Measurements from ENCODE around the gene TBCK.

TBCK gene

DNA sequence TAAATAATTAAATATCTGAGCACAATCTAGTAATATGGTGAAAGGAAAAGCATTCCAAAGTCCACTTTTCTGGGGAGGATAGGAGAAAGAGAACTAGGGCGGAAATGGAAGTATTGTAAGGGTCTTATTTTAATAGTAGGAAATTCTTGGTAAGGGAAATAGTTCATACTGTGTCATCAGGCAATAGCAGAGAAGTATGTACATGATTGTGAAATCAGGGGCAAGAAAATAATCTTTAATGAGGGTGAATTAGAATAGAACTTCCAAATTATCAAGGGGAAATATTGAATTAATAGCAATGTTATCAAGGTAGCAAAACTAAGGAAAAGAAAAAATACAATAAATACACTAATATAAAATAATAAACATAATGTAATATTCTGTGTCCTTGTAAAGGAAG lies 37.8 kb upstream of the TBCK start:
- no peak overlapping the region for H3K9ac ChIP-seq (ENCODE audit: low read depth, low read length, poor library complexity, severe bottlenecking)
- H3K36me3 ChIP-seq (ENCODE audit: insufficient read depth, low read length) = peaks cover 17% of the 10 kb centered on the region; the same call in 1 of the 2 replicates
- no peaks in the 10 kb centered on the region for H3K4me1 ChIP-seq (ENCODE audit: insufficient read depth, low read length, poor library complexity, severe bottlenecking)
- H2AFZ ChIP-seq (ENCODE audit: low read length) = no peak overlapping the region
- H3K9me2 ChIP-seq (replicated peaks; ENCODE audit: low read depth, low read length) = no peaks in the 10 kb centered on the region
- no peak overlapping the region for H3K4me3 ChIP-seq (ENCODE audit: low read length, poor library complexity, severe bottlenecking)
- no peaks in the 10 kb centered on the region for H3K27me3 ChIP-seq (ENCODE audit: insufficient read depth, low read length, poor library complexity, severe bottlenecking)
- H3F3A ChIP-seq (ENCODE audit: low read depth) = no peaks in the 10 kb centered on the region
- H3K9me3 ChIP-seq (ENCODE audit: insufficient read depth, low read depth, low read length) = no peaks in the 10 kb centered on the region
- no peak for TF ChIP-seq EZH2phosphoT487 (IDR thresholded peaks at IDR 0.05; ENCODE audit: borderline replicate concordance)
- TF ChIP-seq, protein P1, sequence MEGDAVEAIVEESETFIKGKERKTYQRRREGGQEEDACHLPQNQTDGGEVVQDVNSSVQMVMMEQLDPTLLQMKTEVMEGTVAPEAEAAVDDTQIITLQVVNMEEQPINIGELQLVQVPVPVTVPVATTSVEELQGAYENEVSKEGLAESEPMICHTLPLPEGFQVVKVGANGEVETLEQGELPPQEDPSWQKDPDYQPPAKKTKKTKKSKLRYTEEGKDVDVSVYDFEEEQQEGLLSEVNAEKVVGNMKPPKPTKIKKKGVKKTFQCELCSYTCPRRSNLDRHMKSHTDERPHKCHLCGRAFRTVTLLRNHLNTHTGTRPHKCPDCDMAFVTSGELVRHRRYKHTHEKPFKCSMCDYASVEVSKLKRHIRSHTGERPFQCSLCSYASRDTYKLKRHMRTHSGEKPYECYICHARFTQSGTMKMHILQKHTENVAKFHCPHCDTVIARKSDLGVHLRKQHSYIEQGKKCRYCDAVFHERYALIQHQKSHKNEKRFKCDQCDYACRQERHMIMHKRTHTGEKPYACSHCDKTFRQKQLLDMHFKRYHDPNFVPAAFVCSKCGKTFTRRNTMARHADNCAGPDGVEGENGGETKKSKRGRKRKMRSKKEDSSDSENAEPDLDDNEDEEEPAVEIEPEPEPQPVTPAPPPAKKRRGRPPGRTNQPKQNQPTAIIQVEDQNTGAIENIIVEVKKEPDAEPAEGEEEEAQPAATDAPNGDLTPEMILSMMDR (conservative IDR thresholded peaks at IDR 0.05; ENCODE audit: low read length) = no peak
- no peaks in the 10 kb centered on the region for H3K79me2 ChIP-seq (ENCODE audit: insufficient read depth, low read length)
- peaks cover 3% of the 10 kb centered on the region for H4K20me1 ChIP-seq (ENCODE audit: insufficient read depth, low read length, poor library complexity, severe bottlenecking)
- H3K4me2 ChIP-seq (ENCODE audit: low read depth, low read length, poor library complexity, severe bottlenecking) = no peak overlapping the region

DNA sequence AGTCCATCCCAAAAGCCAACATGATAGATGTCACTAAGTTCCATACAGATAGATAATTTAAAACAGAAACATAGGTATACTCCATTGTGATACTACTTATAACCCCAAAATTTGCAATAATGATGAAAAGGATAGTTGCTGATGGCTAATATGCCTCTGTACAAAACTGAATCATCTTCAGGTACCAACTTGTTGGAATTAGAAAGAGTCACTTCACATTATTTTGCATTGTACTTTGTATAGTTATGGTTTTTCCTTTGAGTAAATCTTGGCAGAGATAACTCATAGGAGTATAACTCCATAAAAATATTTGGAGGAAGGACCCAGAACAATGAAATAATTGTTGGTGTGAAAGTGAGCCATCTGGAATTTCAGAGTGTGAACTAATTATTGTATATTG lies 35.0 kb upstream of the TBCK start:
- peaks cover 3% of the 10 kb centered on the region for H4K20me1 ChIP-seq (ENCODE audit: insufficient read depth, low read length, poor library complexity, severe bottlenecking)
- H3K9me3 ChIP-seq (ENCODE audit: insufficient read depth, low read depth, low read length) = no peaks in the 10 kb centered on the region
- H3K4me3 ChIP-seq (ENCODE audit: low read length, poor library complexity, severe bottlenecking) = no peak overlapping the region
- H3K36me3 ChIP-seq (ENCODE audit: insufficient read depth, low read length) = peaks cover 33% of the 10 kb centered on the region
- H3K9me2 ChIP-seq (replicated peaks; ENCODE audit: low read depth, low read length) = no peaks in the 10 kb centered on the region
- no peak for TF ChIP-seq EZH2phosphoT487 (IDR thresholded peaks at IDR 0.05; ENCODE audit: borderline replicate concordance)
- TF ChIP-seq, protein P1 (conservative IDR thresholded peaks at IDR 0.05; ENCODE audit: low read length) = no peak
- H3K79me2 ChIP-seq (ENCODE audit: insufficient read depth, low read length) = no peaks in the 10 kb centered on the region
- H2AFZ ChIP-seq (ENCODE audit: low read length) = no peak overlapping the region
- no peaks in the 10 kb centered on the region for H3K4me1 ChIP-seq (ENCODE audit: insufficient read depth, low read length, poor library complexity, severe bottlenecking)
- H3K9ac ChIP-seq (ENCODE audit: low read depth, low read length, poor library complexity, severe bottlenecking) = no peak overlapping the region
- no peak overlapping the region for H3K4me2 ChIP-seq (ENCODE audit: low read depth, low read length, poor library complexity, severe bottlenecking)
- H3F3A ChIP-seq (ENCODE audit: low read depth) = no peaks in the 10 kb centered on the region
- no peaks in the 10 kb centered on the region for H3K27me3 ChIP-seq (ENCODE audit: insufficient read depth, low read length, poor library complexity, severe bottlenecking)

DNA sequence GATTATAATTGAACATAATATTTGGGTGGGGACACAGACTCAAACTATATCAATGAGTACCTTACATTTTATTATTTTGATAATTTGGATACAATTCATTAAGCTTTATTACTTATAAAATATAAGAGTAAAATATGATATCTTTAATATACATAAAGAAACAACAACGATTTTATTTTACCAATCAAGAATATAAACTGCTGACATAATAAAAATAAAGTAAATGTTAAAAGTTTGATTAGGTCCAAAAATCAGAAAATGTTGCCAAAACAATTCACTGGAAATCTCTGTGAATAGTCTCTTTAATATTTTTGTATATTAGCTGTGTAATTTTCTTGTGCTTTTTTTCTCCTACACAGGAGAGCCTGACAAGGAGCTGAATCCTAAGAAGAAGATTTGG lies 31.2 kb upstream of the TBCK start:
- TF ChIP-seq, protein P1 (conservative IDR thresholded peaks at IDR 0.05; ENCODE audit: low read length) = no peak
- TF ChIP-seq EZH2phosphoT487 (IDR thresholded peaks at IDR 0.05; ENCODE audit: borderline replicate concordance) = no peak
- Histone ChIP-seq H3K27me3 (ENCODE audit: insufficient read depth, low read length, poor library complexity, severe bottlenecking) (no peaks in the 10 kb centered on the region), H3K9me3 (ENCODE audit: insufficient read depth, low read depth, low read length) (no peaks in the 10 kb centered on the region), H3K9me2 (replicated peaks; ENCODE audit: low read depth, low read length) (no peaks in the 10 kb centered on the region), H4K20me1 (ENCODE audit: insufficient read depth, low read length, poor library complexity, severe bottlenecking) (peaks cover 11% of the 10 kb centered on the region), H3K9ac (ENCODE audit: low read depth, low read length, poor library complexity, severe bottlenecking) (no peak overlapping the region), H3K4me2 (ENCODE audit: low read depth, low read length, poor library complexity, severe bottlenecking) (no peak overlapping the region), H3K36me3 (ENCODE audit: insufficient read depth, low read length) (peaks cover 37% of the 10 kb centered on the region), H3F3A (ENCODE audit: low read depth) (no peaks in the 10 kb centered on the region), H3K4me3 (ENCODE audit: low read length, poor library complexity, severe bottlenecking) (no peak overlapping the region), H3K4me1 (ENCODE audit: insufficient read depth, low read length, poor library complexity, severe bottlenecking) (no peaks in the 10 kb centered on the region), H2AFZ (ENCODE audit: low read length) (no peak overlapping the region), H3K79me2 (ENCODE audit: insufficient read depth, low read length) (peaks cover 15% of the 10 kb centered on the region; the same call in 1 of the 2 replicates)

Data from Loucy (cell line).